HG03066 (cell line): Measurements from ENCODE around the gene BTAF1.
"Not testable (repeated sequence)": the region's sequence is repeated elsewhere in the genome, so short reads cannot be mapped to it uniquely, and the experiment has no call there.

Experiments
- ATAC-seq: cut with Tn5 transposase; IDR thresholded peaks from one replicate; pipeline ENCODE4 v1.9.1; 2021; ENCODE audit warnings: low read depth; ENCODE audit not compliant: unreplicated experiment

The BTAF1 gene

GRCh38 chr10:91976317-91977051 lies 52.9 kb downstream of the BTAF1 start:
- no peak for ATAC-seq

- ATAC-seq, result no peak
Observed at GRCh38 chr10:91977491-91977890, 53.9 kb downstream of the BTAF1 start.

GRCh38 chr10:91978585-91978984 lies 55.0 kb downstream of the BTAF1 start:
- ATAC-seq, result no peak

- no peak for ATAC-seq
Observed at GRCh38 chr10:91980319-91980718, 56.7 kb downstream of the BTAF1 start.

GRCh38 chr10:91983416-91983815 lies 59.8 kb downstream of the BTAF1 start:
- ATAC-seq, result no peak

- ATAC-seq, result no peak
Observed at GRCh38 chr10:91987397-91988037, 63.9 kb downstream of the BTAF1 start.

GRCh38 chr10:91992031-91992430 lies 68.5 kb downstream of the BTAF1 start:
- no peak for ATAC-seq

GRCh38 chr10:91996266-91996665 lies 72.7 kb downstream of the BTAF1 start:
- no peak for ATAC-seq

GRCh38 chr10:92001581-92001980 lies 78.0 kb downstream of the BTAF1 start:
- ATAC-seq, result no peak

GRCh38 chr10:92001995-92002394 lies 78.4 kb downstream of the BTAF1 start:
- no peak for ATAC-seq

GRCh38 chr10:92003258-92003657 lies 79.7 kb downstream of the BTAF1 start:
- ATAC-seq, result no peak

GRCh38 chr10:92005978-92006377 lies 82.4 kb downstream of the BTAF1 start:
- no peak for ATAC-seq

GRCh38 chr10:92009445-92009844 lies 85.9 kb downstream of the BTAF1 start:
- no peak for ATAC-seq

- ATAC-seq, result no peak
Observed at GRCh38 chr10:92010047-92010735, 86.6 kb downstream of the BTAF1 start.

- no peak for ATAC-seq
Observed at GRCh38 chr10:92011560-92012214, 88.1 kb downstream of the BTAF1 start.

- ATAC-seq, result no peak
Observed at GRCh38 chr10:92014620-92015019, 91.0 kb downstream of the BTAF1 start.

GRCh38 chr10:92024700-92025099 lies 101.1 kb downstream of the BTAF1 start:
- no peak for ATAC-seq

- not testable (repeated sequence) for ATAC-seq
Observed at GRCh38 chr10:92025340-92025739, 101.8 kb downstream of the BTAF1 start.

- no peak for ATAC-seq
Observed at GRCh38 chr10:92027141-92027540, 103.6 kb downstream of the BTAF1 start.

- no peak for ATAC-seq
Observed at GRCh38 chr10:92031580-92031979, 108.0 kb downstream of the BTAF1 start.

GRCh38 chr10:92033070-92033469 lies 109.5 kb downstream of the BTAF1 start:
- ATAC-seq, result not testable (repeated sequence)
